Left hindlimb (tissue), 1 donor: ENCODE data around the gene RAP1GAP2.

Experiments
- DNase-seq: peaks from one replicate; pipeline ENCODE4 v3.0.0-alpha.2; 2018

RAP1GAP2 gene

DNA sequence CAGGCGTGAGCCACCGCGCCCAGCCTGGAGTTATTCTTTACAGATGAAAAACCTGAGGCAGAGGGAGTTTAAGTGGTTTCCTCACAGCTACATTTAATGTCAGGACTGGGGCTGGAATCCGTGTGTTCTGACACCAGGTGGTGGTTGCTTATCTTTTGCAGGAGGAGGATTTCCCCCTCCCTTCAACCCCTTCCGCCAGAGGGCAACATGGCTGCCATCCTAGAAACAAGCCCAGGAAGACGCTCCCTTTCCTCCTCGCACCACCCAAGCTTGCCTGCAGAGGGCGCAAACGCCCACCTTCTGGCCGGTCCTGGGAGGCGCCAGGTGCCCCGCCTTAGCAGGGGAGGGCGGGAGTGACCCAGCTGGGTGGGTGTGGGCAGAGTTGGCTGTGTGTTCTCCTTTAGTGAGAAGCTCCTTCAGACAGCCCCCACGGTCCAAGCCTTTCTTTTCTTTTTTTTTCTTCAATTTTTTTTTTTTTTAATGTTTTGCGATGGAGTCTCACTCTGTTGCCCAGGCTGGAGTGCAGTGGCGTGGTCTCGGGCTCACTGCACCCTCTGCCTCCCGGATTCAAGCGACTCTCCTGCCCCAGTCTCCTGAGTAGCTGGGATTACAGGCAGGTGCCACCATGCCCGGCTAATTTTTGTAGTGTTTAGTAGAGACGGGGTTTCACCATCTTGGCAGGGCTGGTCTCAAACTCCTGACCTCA is 9.9 kb upstream of the RAP1GAP2 start:
- DNase-seq = peak; percentile 83

DNA sequence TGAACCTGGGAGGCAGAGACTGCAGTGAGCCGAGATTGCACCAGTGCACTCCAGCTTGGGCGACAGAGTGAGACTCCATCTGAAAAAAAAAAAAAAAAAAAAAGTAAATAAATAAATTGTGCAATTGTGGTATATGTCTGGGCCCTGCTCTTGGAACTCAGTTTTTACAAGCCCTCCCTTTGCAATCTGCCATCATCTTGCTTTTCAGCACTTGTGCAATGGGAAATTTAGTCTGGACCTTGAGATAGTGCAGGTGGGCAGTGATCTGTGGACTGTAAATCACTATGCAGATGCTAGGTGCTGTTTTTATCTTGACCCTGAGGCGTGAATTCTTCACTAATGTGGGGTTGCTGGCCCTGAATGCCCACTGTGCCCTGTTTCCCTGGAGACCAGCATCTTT is 6.5 kb upstream of the RAP1GAP2 start:
- DNase-seq = no peak

DNA sequence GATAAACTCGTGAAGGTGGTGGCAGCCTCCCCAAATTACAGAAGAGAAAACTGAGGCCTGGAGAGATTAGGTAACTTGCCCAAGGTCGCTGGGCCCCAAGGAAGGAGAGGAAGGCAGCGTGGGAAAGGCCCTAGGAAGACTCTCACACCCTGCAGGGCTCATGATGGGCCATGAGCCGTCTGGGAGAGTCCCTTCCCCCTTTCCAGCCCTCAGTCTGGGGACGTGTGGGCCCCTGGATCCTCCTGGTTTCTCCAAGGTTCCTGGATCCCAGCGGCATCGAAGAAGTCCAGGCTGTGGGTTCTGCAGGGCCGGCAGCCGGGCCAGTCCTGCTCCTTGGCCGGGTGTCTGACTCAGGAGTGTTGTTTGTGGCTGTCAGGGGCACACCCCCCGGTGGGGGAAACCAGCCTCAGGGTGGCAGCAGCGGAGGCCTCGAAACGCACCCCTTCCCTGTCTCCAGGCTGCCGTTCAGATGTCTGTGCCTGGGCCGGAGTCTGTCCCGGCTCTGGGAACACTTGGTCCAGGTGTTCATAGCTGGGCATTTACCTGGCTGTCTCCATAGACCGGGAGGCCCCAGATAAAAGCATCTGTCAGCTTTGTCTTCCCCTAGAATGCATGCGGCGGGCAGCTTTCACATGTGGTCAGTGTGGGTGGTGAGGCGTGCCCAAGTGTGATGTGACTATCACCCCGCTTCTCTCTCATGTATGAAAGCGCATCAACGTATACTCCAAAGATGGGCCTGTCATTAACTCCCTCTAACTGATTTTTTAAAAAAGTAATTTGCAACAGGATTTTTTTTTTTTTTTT is 3.7 kb upstream of the RAP1GAP2 start:
- DNase-seq = no peak

DNA sequence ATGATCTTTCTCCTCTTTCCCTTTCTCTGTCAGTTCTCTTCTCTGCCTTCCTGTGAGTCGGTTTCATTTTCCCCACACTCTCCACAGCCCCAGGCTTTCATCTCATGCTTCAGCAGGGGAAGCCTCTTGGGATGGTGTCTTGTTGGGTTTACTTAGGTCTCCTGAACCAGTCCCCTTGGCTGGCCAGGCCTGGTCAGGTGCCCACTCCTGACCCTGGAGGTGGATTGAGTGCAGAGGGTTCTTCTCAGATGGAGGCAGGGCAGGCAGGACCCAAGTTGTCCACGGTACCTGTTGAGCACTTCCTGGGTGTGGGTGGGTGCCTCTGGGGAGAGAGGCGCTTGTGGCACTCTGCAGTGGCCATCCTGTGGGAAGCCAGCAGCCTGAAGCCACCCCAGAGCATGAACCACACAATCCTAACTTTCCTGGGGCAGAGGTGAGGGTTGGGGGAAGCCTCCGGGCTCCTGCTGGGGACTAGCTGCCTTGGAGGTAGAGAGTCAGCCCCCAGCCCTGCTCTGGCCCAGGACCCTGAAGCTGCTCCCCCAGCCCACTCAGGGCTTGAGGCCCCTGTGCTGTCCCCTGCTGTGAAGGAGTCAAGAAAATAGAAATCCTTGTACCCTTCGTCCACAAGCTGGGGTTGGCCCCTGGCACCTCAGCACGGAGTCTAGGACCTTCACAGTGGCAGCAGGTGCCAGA is 2.0 kb upstream of the RAP1GAP2 start:
- no peak for DNase-seq

DNA sequence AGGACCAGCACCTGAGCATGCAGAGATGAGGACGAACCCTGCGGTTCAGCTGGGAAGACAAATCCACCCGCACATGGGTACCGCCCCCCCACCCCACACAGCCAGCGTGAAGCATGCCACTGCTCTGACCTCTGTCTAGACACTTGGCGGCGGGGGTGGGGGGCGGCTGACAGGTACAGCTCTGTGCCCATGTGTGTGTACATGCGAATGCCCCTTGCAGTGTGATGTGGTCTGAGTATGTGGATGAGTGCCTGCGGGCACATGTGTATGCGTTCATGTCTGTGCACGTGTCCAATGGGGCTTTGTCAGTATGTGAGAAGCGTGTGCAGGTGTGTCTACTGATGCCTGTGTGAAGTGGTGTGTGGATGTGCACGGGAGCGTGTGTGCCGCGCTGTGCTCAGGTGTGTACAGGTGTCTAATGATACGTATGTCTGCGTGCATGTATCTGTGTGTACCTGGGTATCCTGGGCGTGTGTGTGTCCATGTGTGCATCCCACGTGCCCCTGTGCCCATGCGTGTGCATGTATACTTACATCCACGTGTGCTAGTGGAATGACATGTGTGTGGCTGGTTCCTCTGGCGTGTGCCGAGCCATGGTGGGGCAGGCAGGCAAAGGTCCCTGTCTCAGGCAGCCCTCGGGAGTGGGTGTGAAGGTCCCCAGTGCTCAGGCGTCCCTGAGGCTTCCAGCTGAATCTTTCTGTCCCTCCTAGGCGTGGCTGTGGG is 636 bp upstream of the RAP1GAP2 start:
- no peak for DNase-seq

DNA sequence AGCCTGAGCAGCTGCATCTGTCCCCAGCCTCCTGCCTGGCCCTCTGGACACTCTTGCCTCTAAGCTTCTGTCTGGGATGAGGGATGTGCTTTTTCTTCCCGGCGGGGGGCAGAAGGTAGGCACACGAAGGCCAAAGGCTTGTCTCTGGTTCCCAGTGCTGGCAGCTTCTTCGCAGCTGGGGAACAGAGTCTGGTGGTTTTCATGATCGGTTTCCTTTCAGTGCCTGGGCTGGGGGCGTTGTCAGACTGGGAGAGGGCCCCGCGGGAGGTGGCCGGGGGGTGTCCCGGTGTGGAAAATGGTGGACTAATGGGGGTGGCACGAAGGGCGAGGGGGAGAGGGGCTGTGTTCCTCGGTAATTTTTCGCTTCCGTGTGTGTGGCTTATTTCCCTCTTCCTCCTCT is 988 bp downstream of the RAP1GAP2 start:
- no peak for DNase-seq

DNA sequence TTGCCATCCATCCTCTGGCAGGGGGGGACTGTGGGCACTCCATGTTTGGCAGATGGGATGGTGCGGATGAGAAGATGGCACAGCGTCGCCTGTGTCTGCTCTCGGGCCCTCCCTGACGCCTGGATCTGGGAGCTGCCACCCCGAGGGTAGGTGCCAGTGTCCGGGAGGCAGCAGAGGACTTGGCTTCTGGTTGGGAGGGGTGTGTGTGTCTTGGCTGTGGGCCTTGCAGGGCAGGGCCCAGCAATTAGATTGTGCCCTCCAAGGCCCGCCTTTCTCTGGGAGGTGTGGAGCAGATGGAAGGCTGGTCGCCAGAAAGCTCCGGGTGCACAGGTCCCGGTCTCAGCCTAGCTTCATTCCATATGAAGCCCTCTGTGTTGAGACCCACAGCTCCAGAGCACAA is 1.4 kb downstream of the RAP1GAP2 start:
- no peak for DNase-seq

DNA sequence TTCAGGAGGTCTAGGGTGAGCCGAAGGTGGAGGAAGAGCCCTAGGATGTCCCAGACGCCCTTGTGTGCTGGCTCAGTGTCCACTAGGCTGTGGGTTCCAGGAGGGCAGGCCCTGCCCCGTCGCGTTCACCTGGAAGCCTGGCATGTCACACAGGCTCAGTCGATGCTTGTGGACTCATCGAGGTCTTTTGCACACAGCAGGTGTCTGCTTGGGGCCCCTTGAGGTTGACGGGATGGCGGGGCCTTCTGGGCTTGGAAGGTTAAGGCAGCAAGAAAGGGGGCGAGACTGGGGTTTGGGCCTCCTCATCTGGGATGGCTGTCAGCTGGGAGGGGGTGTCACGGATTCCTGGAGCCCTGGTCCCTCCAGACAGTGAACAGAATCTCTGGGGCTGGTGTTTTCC is 1.9 kb downstream of the RAP1GAP2 start:
- DNase-seq = no peak

DNA sequence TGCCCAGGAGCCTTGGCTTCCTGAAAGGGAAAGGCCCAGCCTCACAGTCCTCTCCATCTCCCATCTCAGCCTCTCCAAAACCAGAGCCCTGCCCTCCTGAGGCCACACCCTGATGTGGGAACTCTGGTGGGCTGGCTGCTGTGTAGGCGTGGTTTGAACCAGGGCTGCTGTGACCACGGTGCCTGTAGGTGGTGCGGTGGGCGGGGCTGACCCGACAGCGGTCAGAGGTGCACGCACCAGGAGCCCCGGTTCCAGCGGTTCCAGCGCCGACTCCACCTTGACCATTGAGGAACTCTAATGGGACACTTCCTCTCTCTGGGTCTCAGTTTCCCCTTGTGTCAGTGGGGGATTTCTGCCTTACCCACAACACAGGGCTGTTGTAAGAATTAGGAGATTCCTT is 2.4 kb downstream of the RAP1GAP2 start:
- no peak for DNase-seq

DNA sequence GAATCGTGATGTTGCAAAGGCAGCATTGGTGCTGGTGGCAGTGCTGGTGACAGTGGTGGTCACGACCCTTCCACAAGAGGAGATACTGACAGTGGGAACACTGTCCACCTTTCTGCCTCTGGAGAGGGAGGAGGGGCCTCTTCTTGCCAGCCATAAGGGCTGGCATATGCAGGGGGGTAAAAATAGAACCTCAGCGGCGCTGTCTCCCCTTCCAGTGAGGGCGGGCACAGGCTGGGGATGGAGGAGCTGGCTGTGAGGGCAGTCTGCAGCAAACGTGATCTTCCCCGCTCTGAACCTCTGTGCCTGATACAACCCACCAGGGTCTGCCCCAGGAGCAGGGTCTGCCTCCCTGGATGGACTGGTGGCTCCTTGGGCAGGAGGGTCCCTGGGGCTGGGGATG is 3.4 kb downstream of the RAP1GAP2 start:
- no peak for DNase-seq

DNA sequence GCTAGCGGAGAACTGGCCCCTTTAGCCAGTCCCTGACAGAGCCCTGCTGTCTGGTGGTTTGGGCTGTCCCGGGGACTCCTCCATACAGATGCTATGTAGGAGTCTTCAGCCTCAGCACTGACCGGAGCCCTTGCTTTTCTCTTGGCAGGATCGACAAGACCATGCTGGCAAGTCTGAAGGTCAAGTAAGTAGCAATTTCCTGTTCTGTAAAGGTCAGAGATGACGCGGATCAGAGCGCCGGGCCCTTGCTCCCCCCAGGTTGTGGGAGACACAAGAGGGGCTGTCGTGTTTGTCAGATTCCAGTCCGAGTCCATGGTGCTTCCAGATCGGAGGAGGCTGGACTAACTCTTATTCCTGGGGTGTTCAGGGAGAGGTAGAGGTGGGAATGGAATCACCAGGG is 4.1 kb downstream of the RAP1GAP2 start:
- no peak for DNase-seq

DNA sequence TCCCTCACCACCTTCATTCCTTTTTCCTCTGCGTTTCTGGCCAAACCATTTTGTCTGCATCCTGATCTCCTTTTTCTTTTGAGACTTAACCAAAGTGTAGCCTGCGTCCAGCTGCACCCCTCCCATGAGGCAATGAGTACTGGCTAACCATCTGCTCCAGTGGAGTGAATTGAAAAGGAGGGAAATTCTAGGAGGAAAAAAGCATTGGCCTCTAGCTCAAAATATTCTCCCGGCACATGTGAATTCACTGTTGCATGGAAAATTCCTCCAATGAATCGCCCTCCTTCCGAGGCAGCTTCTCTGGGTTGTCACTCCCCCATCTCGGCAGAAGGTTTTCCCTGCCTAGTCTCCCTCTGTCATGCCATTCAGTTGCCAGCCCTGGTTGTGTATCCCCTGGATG is 5.6 kb downstream of the RAP1GAP2 start:
- DNase-seq = no peak

DNA sequence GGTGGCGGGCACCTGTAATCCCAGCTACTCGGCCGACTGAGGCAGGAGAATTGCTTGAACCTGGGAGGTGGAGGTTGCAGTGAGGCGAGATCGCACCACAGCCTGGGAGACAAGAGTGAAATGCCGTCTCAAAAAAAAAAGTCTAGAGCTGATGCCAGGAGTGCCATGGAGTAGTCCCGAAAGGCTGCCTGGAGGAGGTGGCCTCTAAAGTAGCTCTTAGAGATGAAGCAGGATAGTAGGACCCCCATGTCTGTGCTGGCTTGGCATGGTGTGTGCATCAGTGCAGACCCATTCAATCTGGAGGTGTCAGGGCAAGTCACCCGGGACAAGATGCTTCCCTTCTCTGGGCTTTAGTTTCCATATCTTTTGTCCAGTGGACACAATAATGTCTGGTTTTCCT is 6.3 kb downstream of the RAP1GAP2 start:
- no peak for DNase-seq

DNA sequence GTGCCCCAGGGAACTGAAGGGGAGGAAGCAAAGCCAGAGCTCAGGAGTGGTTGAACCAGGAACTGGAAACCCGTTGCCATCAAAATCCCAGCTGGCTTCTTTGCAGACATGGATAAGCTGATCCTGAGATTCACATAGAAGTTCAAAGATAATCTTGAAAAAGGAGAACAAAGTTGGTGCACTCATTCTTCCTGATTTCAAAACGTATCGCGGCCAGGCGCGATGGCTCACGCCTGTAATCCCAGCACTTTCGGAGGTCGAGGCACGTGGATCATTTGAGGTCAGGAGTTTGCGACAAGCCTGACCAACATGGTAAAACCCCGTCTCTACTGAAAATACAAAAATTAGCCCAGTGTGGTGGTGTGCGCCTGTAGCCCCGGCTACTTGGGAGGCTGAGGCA is 7.1 kb downstream of the RAP1GAP2 start:
- DNase-seq = no peak

DNA sequence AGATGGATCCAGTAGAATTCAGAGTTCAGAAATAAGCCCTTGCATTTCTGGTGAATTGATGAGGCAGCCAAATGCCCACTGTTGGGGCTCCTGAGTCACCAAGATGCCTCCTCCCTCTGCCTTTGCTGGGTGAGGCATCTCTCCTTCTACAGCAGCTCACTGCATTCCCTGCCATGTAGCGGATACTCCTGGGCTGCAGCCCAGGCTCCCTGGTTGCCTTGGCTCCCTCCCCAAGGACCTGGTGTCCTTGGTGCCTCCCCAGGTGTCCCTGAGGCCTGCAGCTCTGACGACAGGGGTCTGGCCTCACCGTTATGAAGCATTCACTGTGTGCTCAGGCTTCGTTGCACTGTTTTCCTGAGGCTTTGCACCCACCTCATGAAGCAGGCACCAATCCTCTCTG is 7.7 kb downstream of the RAP1GAP2 start:
- DNase-seq = no peak

DNA sequence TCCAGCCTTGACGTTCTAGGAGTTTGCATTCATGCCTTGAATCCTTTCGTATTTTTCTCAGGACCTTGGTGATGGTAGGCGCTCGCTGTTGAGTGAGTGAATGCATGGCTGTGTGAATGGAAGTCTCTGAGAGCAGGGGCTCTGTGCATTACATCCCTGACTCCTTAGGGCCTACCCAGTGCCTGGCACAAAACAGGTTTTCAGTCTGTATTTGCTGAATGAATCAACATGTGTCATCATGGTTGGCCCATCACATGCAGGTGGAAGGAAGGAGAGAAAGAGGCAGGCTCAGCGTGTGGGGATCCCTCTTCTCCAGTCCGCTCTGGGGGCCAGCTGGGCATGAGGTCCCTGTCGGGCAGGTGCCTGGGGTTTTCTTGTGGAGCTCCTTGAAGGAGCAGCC is 8.7 kb downstream of the RAP1GAP2 start:
- DNase-seq = no peak

DNA sequence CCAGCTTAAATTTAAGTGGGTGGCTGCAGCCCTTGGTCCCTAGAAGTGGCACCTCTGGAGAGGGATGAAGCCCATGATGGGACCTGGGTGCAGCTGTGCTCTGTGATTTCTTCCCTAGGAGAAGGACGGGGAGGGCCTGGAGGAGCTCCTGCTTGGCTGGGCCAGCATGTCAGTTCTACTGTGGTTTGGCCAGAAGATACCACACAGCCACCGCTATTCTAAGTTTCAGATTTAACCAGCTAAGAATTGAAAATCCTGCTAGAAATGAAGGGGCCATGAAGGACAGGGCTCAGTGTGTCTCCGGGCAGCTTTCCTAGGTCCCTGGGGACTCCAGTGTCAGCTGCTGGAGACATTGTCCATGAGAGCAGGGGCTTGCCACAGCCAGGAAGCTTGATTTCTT is 9.7 kb downstream of the RAP1GAP2 start:
- DNase-seq = no peak

DNA sequence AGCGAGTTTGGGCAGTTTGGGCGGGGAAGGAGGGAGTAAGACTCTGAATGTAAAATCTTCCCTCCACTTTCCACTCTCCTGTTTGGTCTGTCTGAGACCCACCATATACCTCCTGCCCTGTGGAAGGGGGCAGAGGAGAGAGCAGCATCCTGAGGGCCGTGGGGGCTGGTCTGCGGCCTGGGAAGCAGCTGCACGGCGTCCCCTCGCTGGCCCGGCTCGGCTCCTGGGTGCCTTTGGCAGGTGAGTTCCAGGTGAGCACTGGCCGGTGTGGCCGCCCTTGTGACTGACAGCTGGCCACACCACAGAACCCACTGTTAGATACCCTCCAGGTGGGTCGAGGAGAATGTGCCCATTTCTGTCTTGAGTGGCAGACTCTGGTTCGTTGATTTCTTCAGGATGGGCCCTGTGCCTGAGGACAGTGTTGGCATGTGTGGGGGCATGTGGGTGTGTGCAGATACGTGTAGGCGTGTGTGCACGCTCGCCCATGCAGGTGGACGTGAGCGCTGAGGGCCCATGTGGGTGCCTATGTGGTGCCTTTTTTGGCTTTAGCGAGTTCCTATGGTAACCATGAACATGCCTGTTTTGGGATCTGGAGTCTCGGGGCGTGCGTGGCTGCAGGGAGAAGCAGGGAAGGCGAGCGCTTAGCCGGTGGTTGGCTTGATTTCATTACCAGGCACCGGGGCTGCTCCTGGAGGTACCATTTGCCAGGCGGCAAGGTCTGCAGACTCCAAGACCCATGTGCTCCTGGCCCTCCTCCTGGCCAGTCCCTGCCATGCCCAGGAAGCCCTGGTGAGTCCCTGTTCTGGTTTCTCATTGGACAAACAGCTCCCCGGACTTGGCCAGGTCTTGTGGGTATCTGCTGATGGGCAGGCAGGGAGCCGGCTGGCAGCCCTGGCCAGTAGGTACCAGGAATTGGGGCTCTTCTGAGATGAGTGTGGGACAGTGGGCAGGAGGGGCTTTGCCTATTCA is 12.4 kb downstream of the RAP1GAP2 start:
- no peak for DNase-seq

DNA sequence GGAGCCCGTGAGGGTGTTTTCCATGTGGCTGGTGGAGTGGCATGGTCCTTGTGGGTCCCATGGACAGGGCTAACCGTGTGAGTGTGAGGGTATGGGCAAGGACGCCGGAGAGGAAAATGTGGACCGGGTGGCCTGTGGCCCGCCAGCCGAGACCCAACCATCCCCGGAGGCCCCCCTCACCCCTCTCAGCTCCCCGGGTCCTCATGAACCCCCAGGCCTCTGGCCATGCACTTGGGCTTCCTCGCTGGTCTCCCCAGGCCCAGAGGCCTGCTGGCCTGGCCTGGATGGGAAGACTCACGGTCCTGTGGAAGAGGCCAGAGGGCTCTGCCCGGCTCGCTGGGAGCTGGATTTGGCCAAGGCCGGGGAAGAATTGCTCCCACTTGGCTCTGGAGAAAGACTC is 13.1 kb downstream of the RAP1GAP2 start:
- no peak for DNase-seq

DNA sequence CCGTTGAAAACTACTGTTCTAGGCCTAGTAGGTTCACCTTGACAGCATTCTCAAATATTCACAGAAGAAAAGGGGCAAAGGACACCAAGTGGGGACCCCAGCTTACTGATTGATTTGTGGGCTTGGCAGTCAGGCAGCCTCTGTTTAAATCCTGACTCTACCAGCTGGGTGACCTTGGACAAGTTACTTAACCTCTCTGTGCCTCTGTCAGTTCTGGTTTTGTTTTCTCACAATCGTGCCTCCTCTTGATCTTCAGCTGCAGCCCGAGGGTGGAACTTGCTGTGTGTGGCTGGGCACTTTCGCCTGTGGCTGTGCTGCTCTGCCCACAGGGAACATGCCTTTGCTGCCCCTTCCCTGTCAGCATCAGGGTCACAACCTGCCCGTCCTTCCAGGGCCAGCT is 17.8 kb downstream of the RAP1GAP2 start:
- DNase-seq = no peak

DNA sequence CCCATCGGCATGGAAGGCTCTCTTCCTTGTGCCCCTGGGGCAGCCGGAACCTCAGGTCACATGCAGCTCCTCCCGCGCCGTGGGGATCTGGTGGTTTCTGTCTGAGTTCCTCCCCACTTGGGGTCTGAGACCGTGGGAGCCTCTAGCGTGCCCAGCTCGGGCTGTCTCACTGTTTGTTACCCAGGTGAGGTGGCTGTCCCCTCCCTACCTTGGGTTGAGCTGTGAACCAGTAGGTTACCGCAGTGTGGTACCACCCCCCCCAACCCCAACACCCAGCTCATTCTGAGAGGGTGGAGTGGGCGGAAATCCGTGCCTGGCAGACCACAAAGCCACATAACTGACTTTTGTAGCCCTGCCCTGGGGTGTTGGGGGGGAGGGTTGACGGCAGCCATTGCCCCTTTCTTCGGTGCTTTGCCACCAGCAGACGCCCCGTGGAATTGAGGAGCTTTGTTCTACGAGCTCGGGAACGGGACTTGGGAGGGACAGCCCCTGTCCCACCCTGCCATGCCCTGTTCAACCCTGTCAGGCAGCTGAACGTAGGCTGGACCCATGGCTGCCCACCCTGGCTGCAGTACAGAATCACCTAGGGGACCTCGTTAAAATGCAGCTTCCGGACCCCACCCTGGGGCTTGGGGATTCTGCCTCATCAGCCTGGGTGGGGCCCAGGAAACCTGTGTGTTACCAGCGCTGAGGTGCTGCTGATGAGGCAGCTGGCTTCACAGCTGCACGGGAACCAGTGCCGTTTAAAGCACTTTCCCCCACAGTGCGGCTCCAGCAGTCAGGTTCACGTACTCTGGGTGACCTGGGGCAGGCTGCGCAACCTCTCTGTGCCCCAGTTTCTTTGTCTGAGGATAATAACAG is 18.5 kb downstream of the RAP1GAP2 start:
- DNase-seq = no peak
